Measurements from ENCODE around the gene RASL10A.

RASL10A gene

GRCh38 chr22:29301716-29302401 is 13.6 kb downstream of the RASL10A start:
- DNase-seq = no peak

DNA sequence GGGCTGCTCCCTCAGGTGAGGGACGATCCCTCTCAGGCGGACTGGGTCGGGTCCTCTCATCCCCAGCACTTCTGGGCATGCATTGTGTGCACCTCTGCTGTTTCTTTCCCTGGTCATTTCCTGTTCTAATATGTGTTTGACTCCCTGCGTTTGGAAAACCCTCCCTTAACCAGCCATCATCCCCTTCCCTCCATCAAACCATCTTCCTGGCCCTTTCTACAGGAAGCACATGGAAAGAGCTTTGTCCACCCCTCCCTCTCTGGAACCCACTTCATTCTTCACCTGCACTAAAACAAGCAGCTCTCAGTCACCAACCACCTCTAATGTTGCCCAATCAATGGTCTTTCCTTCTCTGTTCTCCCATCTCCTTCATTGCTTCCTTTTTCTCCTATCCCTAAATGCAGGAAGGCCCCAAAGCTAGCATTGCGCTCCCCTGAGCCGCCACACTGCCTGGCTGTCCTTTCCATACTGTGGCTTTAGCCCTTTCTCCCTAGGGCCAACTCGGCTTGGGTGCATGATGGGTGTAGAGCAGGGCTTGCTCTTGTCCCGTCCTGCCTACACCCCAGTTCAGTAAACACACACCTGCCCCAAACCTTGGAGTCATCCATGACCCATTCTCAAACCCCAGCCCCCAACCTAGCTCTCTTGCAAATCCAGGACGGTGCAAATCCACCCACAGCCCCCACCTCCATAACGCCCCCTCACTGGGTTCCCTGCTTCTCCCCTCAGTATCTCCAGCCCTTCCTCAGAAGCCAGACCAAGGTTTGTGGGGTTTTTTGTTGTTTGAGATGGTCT is 14.5 kb downstream of the RASL10A start:
- no peak for DNase-seq

GRCh38 chr22:29300467-29300806 is 15.1 kb downstream of the RASL10A start:
- no peak for DNase-seq

DNA sequence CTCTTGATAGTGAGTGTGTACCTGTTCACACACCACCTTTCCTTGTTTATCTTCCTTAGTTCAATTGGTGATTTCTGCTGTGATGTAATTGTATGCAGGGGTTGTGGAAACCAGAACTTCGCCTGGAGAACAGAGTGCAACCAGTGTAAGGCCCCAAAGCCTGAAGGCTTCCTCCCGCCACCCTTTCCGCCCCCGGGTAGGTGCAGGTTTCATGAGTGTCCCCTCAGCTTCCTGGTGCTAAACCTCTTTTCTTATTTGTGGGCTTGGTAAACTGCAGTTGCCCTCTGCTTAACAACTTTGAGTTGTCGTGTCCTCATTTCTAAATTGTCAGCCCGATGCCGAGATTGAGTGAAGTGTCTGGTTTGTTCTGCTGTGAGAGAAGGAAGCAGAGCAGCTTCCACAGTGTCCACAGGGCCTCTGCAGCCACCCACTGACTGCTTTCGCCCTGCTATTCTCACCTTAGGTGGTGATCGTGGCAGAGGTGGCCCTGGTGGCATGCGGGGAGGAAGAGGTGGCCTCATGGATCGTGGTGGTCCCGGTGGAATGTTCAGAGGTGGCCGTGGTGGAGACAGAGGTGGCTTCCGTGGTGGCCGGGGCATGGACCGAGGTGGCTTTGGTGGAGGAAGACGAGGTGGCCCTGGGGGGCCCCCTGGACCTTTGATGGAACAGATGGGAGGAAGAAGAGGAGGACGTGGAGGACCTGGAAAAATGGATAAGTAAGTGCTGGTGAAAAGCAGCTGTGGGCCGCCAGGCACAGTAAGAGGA is 16.2 kb downstream of the RASL10A start:
- DNase-seq = no peak

DNA sequence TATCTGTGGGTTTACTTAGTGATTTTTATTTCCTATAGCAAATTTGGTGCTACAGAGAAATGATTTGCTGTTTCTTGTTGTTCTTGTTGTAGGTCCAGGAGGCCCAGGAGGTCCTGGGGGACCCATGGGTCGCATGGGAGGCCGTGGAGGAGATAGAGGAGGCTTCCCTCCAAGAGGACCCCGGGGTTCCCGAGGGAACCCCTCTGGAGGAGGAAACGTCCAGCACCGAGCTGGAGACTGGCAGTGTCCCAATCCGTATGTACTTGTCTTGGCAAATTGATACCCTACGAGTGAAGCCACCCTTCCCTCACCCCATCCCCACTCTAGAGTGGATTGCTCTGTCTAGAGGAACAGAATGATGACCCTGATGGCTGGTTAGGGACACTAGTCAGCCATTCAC is 16.9 kb downstream of the RASL10A start:
- DNase-seq = no peak

DNA sequence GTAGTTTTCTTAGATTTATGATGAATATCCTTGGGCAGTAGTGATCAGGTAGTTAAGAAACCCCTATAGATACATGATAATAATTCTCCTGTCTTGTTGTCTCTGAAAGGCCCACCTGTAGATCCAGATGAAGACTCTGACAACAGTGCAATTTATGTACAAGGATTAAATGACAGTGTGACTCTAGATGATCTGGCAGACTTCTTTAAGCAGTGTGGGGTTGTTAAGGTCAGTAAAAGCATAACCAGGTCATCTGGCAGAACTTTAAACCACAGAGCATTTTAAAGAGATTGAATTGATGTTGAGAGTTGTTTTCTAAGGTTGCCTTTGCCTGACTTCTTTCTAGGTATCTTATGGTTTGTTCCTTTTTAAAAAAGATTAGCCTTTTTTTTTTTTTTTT is 23.1 kb downstream of the RASL10A start:
- no peak for DNase-seq

DNA sequence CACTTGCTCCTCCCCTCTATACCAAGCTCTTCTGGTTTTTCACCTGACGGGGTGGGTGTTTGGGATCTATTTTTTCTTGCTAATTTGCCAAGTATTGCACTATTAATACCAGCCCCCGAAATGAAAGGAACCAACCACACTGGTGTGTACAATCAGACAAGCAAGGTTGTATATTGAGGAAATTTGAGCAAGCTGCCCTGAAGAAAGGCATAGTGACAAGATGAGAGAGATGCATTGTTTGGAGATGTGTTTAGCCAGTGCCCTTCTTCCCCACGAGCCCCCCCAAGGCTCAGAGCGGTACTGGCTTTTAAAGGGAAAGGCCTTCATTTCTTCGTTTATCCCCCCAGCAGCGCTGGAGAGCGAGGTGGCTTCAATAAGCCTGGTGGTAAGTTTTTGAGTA is 24.3 kb downstream of the RASL10A start:
- no peak for DNase-seq

- DNase-seq = no peak
Measured at GRCh38 chr22:29290061-29290460, 25.4 kb downstream of the RASL10A start.

DNA sequence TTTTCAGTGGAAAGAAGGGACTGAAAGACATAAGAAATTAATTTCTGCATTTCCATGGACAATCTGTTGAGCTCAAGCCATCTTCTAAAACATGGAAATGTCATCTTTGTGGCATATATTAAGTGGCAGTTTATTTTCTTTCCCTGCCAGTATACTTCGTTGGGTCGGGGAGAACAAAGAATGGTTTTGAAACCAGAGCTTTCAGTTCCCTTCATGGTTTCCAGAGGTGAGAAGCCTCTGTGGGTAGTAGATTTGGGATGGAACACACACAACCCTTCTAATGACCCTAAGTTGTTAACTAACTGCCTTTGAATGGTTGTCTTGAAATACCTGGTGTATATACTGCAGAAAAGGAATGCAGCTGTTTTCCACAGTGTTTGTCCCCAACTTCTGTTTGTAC is 26.7 kb downstream of the RASL10A start:
- DNase-seq = no peak

- DNase-seq = no peak
Measured at GRCh38 chr22:29284196-29284595, 31.3 kb downstream of the RASL10A start.

DNA sequence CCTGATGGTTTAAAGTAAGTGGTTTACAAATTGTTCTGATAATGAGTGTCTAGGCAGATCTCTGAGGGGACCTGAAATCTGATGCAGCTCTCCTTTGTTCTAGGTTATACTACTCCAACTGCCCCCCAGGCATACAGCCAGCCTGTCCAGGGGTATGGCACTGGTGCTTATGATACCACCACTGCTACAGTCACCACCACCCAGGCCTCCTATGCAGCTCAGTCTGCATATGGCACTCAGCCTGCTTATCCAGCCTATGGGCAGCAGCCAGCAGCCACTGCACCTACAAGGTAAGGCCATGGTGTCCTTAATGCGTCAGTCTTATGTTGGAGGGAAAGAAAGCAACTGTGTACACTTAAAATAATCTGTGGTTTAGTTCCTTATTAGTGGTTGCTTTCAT is 37.6 kb downstream of the RASL10A start:
- DNase-seq = no peak

- DNase-seq = no peak
Measured at GRCh38 chr22:29275819-29276565, 39.5 kb downstream of the RASL10A start.

DNA sequence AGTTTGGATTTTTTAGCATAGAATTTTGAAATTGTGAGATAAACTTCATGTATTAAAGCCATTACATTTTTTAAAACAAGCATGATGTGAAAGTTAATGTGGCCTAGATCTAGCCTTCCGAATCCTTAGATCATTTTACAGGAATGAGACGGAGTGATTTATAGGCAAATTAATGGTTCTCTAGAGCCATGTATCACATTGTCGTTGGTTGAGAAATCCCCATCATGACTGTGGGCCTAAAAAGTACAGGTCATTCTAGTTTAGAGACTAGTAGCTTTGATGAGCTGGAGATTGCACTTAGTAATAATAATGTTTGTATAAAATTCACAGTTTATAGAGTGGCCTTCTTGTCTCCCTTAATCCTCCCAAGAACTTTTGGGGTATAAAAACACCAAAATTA is 40.3 kb downstream of the RASL10A start:
- no peak for DNase-seq

DNA sequence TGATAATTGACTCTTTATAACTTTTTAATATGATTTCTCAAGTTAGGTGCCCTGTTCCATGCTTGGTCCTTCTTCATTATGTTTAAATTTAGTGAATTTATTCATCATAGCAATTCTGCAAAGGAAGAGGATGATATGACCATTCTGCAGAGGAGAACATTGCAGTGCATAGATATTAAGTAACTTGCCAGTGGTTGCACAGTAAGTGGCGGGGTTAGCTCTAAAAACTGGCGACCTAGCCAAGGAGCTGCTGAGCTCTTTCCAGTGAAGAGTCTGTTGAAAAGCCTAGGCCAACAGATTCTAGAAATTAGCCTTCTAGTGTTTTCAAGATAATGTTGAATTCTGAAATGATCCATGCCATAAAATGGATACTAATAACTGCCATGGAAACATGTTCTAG is 42.9 kb downstream of the RASL10A start:
- no peak for DNase-seq

DNA sequence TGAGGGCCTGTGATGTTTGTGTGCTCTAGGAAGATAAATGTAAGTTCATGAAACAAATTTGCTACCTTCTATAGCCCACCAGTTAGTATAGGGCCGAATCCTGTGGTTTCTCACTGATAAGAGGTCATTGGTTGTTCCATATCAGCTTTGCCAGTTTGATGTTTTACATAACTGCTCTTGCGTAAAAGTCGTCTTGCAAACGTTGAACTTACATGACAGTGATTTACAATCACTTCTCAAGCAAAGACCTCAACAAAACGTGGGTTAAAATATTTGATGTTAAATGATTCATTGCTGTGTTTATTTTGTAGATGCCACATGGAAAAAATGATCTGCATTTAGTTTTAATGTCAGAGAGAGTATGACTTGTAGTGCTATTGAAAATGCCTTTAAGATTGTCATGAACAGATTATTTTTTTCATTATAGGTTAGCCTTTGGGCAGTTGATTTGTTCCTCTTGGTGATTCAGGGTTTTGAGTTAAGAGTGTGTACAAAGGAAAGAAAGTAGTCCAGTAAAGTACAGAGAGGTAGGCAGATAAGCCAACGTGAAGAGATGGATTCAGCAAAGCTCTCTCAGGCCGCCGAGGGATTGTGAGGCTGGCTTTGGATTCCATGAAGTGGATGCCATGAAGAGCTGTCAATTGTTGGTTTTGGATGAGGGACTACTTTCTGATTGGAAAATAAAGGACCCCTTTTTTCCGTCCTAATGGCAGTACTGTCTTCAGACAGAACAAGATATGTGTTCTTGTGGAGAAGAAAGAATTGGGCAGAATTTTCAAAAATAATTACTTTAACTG is 44.8 kb downstream of the RASL10A start:
- DNase-seq = no peak

DNA sequence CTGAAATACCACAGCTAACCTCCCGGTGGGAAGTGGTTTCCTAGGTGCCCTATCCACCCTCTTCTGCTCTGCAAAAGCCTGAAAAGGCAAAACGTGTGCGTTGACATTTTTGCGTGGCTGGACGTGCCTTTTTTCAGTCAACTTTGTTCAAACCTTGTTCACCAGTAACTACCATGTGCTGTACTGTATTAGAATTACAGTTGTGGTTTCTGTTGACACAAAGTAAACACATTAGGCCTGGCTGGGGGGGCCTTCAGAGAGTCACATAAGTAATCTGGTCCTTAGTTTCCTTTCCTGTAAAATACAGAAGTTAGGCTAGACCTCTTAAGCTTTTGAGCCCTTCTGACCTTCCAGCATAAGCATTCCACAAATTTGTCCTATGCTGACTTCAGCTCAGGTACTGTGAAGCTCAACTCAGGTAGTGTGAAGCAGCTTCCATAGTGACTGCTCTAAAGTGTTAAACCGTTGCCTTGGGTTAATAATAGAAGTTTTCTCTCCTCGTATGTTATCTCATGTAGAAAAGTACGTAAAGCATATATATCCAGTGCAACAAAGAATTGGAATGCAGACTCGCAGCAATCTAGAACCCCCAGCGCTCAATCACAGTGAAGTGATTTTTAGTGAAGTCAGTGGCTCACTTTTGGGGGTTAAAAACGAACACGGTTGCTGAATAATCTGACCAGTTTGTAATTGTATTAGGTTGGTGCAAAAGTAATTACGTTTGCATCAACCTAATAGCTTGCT is 45.6 kb downstream of the RASL10A start:
- no peak for DNase-seq

- DNase-seq = no peak
Measured at GRCh38 chr22:29269230-29269604, 46.3 kb downstream of the RASL10A start.

GRCh38 chr22:29268511-29269229 is 46.8 kb downstream of the RASL10A start:
- DNase-seq = no peak

DNA sequence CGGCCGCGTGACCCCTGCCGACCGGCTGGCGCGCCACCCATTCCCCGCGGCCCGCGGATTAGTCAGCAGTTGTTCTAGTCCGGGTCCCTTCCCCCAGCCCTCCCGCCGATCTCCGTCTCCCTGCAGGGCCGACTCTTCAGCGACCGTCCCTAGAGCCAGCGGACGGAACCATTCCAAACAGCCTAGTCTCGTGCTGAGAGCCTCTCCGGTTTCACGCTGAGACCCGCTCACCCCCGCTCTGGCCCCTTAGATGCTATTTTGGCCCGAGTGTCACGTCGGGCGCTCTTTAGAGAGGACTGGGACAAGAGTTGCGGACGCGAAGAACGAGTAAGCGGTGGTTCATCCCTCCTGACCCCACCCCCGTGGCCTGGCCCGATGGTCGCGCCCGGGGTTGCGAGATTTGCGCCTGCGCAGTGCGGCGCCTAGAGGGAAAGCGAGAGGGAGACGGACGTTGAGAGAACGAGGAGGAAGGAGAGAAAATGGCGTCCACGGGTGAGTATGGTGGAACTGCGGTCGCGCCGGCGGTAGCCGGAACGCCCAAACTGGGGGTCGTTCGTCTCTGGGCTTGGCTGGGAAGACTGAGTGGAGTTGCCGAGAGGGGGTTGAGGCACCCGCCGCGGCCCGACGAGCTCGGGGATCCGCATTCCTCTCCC is 47.5 kb downstream of the RASL10A start, which contains the start of the genes EWSR1 and RHBDD3:
Gene EWSR1 (plus strand): TSS at position 411 of the 653 bp plus-strand sequence. CDS start 69 bp downstream, at position 480.
Gene RHBDD3 (minus strand): TSS at position 124 of the 653 bp plus-strand sequence. CDS start 2,355 bp downstream, outside the sequence.
- peak; percentile 40 for DNase-seq

DNA sequence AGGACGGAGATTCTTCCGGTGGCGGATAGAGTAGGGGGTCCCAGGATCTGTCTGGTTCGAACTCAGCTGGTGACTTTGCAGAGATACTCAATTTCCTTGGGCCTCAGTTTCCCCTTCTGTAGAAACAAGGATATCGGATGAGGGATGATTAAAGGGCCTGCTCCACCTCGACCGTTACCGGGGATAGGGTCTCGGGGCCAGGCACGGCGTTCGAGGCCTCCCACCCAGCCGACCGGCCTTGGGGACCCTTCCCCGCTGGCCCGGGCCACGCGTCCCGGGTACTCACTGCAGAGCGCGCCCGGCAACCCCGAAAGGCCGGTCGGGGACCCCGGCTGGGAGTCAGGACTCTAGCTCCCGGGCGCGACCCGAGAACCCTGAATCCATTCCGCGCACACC is 48.0 kb downstream of the RASL10A start:
- DNase-seq = no peak
